ENCODE data around the gene SH3BP2.

- TF ChIP-seq CTCF (IDR thresholded peaks at IDR 0.05): no peak
- TF ChIP-seq POLR2A (IDR thresholded peaks at IDR 0.05): no peak
- no peak for TF ChIP-seq POLR2AphosphoS5 (IDR thresholded peaks at IDR 0.05)
Measured at GRCh38 chr4:2790583-2791517, 2.0 kb upstream of the SH3BP2 start.
